SJCRH30 (cell line): ENCODE results near the gene CSF1R. TPM values are rescaled to one million over a fixed set of nuclear protein-coding genes. Genes with fewer than 3 reads are reported as not detected.
"Not testable (repeated sequence)": the region's sequence is repeated elsewhere in the genome, so short reads cannot be mapped to it uniquely, and the experiment has no call there.

Experiments
- DNase-seq, 2 experiments: peaks; one replicate each; pipeline ENCODE4 v3.0.0-alpha.2; 2015 to 2020
- H3K27ac ChIP-seq: fragments of 250-450 bp; sonication (Bioruptor Pico); 2 replicates; pipeline ENCODE4 v1.5.1; 2020; ENCODE audit warnings: mild to moderate bottlenecking, moderate library complexity
- H3K27me3 ChIP-seq: fragments of 250-450 bp; sonication (Bioruptor Pico); 2 replicates; pipeline ENCODE4 v1.5.1; 2020; ENCODE audit warnings: mild to moderate bottlenecking, moderate library complexity
- H3K36me3 ChIP-seq: fragments of 250-450 bp; sonication (Bioruptor Pico); 2 replicates; pipeline ENCODE4 v1.5.1; 2020; ENCODE audit warnings: mild to moderate bottlenecking, moderate library complexity
- H3K4me1 ChIP-seq: fragments of 250-450 bp; sonication (Bioruptor Pico); 2 replicates; pipeline ENCODE4 v1.5.1; 2020; ENCODE audit warnings: mild to moderate bottlenecking, moderate library complexity
- H3K4me3 ChIP-seq: fragments of 250-450 bp; sonication (Bioruptor Pico); 2 replicates; pipeline ENCODE4 v1.5.1; 2020; ENCODE audit warnings: mild to moderate bottlenecking, moderate library complexity
- H3K9me3 ChIP-seq: fragments of 250-450 bp; sonication (Bioruptor Pico); replicated peaks from 2 replicates; pipeline ENCODE4 v1.5.1; 2020; ENCODE audit warnings: mild to moderate bottlenecking, moderate library complexity
- total RNA-seq: library from RNA; depleted of rRNA; stranded (reverse); fragments of >200 nt; shearing (Covaris generic); gene quantifications from 2 replicates; pipeline ENCODE4 v1.2.3, GENCODE V29; 2014

CSF1R gene
- total RNA-seq, 1 experiment from 2014 or later = 0.06 TPM

- Histone ChIP-seq H3K36me3 (no peaks in the 10 kb centered on the region), H3K9me3 (no peaks in the 10 kb centered on the region), H3K27me3 (no peaks in the 10 kb centered on the region), H3K4me3 (no peak overlapping the region), H3K4me1 (no peaks in the 10 kb centered on the region), H3K27ac (no peak overlapping the region)
- DNase-seq = no peak
Observed at GRCh38 chr5:150097152-150097551, 10.8 kb upstream of the CSF1R start.

DNA sequence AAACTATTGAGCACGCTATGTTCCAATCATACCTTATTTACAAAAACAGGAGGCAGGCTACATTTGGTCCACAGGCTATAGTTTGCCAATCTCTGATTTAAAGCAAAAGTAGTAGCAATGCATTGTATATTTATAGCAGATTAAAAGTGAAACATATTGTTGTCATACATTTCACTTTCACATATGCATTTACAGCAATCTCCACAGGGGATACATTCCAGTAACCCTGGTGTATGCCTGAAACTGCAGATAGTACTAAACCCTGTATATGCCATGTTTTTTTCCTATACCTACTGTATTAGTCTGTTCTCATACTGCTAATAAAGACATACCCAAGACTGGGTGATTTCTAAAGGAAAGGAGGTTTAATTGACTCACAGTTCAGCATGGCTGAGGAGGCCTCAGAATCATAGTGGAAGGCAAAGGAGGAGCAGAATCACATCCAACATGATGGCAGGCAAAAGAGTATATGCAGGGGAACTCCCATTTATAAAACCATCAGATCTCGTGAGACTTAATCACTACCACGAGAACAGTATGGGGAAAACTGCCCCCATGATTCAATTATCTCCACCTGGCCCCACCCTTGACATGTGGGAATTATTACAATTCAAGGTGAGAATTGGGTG lies 5.9 kb upstream of the CSF1R start:
- H3K9me3 ChIP-seq = no peaks in the 10 kb centered on the region
- H3K4me1 ChIP-seq = no peaks in the 10 kb centered on the region
- H3K27ac ChIP-seq = no peak overlapping the region
- H3K36me3 ChIP-seq = no peaks in the 10 kb centered on the region
- H3K27me3 ChIP-seq = peaks cover 4% of the 10 kb centered on the region
- no peak overlapping the region for H3K4me3 ChIP-seq
- DNase-seq = no peak

DNA sequence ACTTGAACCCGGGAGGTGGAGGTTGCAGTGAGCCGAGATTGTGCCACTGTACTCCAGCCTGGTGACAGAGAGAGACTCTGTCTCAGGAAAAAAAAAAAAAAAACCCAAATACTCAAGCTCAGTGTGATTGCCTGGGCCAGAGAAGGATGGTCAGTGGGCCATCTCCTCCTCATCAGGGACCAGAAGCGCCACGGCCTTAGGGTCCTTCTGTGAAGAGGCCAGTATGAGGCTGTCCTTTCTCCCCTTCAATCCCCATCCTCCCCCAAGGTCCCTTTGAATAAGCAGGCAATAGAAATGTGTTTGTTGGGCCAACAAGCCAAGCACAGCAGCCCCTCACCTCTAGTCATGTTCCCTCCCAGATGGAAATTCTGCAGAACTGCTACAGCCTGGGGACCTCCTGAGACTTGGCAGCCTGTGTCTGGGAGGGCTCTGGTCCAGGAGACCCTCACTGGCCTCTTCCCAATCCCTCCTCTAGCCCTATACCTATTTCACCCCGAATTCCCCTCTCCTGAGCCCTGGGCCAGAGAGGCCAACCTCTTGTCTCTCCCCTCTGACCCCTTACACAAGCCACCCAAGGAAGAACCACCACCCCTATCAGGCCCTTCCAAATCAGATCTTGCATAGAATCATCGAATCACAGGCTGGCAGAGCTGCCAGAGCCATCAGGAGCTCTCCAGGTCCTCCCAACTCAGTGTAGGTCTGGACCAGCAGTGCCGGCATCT lies 1.0 kb downstream of the CSF1R start:
- no peaks in the 10 kb centered on the region for H3K4me1 ChIP-seq
- no peaks in the 10 kb centered on the region for H3K9me3 ChIP-seq
- H3K27ac ChIP-seq = no peak overlapping the region
- no peaks in the 10 kb centered on the region for H3K36me3 ChIP-seq
- no peak for DNase-seq
- H3K27me3 ChIP-seq = peaks cover 12% of the 10 kb centered on the region
- no peak overlapping the region for H3K4me3 ChIP-seq

- H3K4me3 ChIP-seq, H3K36me3 ChIP-seq, DNase-seq, H3K9me3 ChIP-seq, H3K27ac ChIP-seq, H3K4me1 ChIP-seq: not testable (repeated sequence)
- peaks cover 12% of the 10 kb centered on the region for H3K27me3 ChIP-seq
Observed at GRCh38 chr5:150084754-150085153, 1.6 kb downstream of the CSF1R start.

GRCh38 chr5:150082889-150083288 lies 3.5 kb downstream of the CSF1R start:
- Histone ChIP-seq H3K4me1 (no peaks in the 10 kb centered on the region), H3K9me3 (no peaks in the 10 kb centered on the region), H3K27ac (no peak overlapping the region), H3K36me3 (no peaks in the 10 kb centered on the region), H3K4me3 (no peak overlapping the region), H3K27me3 (peaks cover 15% of the 10 kb centered on the region; the same call in 1 of the 2 replicates)
- DNase-seq = no peak

GRCh38 chr5:150082374-150082773 lies 4.0 kb downstream of the CSF1R start:
- no peak overlapping the region for H3K27ac ChIP-seq
- no peak for DNase-seq
- no peaks in the 10 kb centered on the region for H3K4me1 ChIP-seq
- H3K9me3 ChIP-seq = no peaks in the 10 kb centered on the region
- H3K27me3 ChIP-seq = peaks cover 15% of the 10 kb centered on the region; the same call in 1 of the 2 replicates
- H3K4me3 ChIP-seq = no peak overlapping the region
- no peaks in the 10 kb centered on the region for H3K36me3 ChIP-seq

DNA sequence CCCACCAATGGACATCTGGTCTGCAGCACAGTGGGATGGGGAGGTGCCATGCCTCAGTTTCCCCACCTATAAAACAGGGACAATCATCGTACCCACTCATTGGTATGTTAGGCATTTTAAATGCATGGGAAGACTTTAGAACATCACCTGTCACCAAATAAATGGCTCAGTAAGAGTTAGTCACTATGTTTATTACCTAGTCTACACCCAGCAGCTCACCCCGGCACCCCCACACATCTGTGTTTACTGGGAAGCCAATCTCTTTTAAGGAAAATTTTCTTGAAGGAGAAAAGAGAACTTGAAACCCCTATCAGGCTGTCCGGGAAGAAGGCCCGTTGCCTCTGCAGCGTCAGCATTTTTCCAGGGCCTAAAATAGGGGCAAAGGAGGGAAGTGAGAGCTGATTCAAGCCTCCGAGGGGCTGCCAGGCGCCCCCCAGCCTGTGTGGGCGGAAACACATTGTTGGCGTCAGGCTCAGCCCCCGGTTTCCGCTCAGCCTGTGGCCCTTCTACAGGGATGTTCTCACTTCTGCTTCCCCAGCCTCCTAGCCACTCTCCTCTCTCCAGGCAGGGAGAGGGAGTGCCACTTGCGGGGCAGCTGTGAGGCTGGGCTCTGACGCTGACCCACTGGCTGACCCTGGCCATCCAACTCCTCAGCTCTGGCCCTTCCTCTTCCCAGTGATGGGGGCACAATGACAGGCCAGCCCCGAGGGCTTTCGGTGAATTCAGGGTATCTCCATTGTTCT lies 4.6 kb downstream of the CSF1R start:
- H3K4me1 ChIP-seq = no peaks in the 10 kb centered on the region
- H3K27me3 ChIP-seq = peaks cover 15% of the 10 kb centered on the region; the same call in 1 of the 2 replicates
- DNase-seq = no peak
- no peaks in the 10 kb centered on the region for H3K9me3 ChIP-seq
- no peak overlapping the region for H3K27ac ChIP-seq
- no peaks in the 10 kb centered on the region for H3K36me3 ChIP-seq
- no peak overlapping the region for H3K4me3 ChIP-seq

GRCh38 chr5:150080696-150081435 lies 5.5 kb downstream of the CSF1R start:
- no peaks in the 10 kb centered on the region for H3K9me3 ChIP-seq
- no peaks in the 10 kb centered on the region for H3K4me1 ChIP-seq
- H3K27me3 ChIP-seq = peaks cover 15% of the 10 kb centered on the region; the same call in 1 of the 2 replicates
- H3K27ac ChIP-seq = no peak overlapping the region
- DNase-seq = no peak
- H3K36me3 ChIP-seq = no peaks in the 10 kb centered on the region
- no peak overlapping the region for H3K4me3 ChIP-seq

DNA sequence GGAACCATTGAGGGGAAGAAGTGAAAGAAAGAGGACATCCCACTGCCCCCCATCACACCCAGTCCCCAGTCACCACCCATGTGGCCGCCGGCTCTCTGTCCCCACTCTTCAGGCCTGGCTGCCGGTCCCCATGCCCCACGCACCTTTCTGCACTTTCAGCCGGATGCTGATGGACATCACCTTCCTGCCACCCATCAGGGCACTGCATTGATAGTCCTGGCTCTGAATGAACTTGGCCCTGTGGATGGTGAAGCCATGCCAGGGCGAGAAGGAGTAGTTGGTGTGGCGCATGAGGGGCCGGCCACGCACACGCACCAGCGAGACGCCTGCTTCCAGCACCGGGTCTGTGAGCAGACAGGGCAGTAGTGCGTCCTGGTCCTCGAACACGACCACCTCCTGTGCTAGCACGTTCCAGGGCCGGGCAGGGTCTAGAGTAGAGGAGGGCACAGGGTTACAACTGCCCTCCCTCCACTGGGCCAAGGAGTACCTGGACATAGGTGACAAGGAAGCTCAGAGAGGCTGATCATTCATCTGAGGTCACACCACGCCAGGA lies 6.4 kb downstream of the CSF1R start:
- Histone ChIP-seq H3K36me3 (no peaks in the 10 kb centered on the region), H3K27me3 (peaks cover 15% of the 10 kb centered on the region; the same call in 1 of the 2 replicates), H3K4me1 (no peaks in the 10 kb centered on the region), H3K27ac (no peak overlapping the region), H3K4me3 (no peak overlapping the region), H3K9me3 (no peaks in the 10 kb centered on the region)
- DNase-seq = no peak

DNA sequence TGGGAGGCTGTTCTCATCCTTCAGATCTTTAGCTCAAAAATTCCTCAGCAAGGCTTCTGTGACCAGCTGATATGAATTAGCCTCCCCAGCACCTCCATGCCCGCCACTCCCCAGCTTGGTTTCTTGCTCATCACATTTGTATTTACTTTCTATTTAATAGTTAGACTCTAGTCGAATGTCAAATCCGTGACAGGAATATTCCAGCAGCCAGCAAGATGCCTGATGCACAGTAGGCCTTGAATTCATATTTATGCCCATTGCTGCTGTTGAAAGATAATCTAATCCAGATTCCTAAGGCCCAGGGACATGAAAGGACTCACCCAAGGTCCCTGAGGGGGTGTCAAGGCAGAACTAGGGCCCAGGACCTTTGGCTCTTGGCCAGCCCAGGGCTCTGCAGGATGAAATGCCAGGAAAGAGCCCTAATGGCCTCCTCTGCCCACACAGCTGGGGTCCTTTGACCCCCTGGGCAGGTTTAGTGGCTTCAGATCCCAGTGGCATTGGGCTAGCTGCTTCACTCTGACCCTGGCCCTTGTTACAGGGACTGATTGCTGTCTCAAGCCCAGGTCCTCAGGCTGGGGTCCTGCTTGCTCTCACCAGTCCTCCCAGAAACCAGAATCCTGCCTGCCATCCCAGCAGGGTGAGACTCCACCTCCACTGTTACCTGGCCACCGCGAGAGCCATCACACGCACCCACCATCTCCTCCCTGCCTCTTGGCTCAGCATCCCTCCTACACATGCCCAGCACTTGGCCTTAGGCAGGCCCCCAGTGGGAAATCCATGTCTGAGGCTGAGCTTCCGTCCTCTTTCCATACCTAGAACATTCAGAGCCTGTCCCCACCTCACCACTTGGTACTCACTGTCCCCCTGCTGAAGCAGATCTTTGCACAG lies 7.3 kb downstream of the CSF1R start:
- Histone ChIP-seq H3K27ac (no peak overlapping the region), H3K9me3 (no peaks in the 10 kb centered on the region), H3K4me3 (no peak overlapping the region), H3K36me3 (no peaks in the 10 kb centered on the region), H3K4me1 (no peaks in the 10 kb centered on the region), H3K27me3 (peaks cover 11% of the 10 kb centered on the region; the same call in 1 of the 2 replicates)
- no peak for DNase-seq

- no peaks in the 10 kb centered on the region for H3K9me3 ChIP-seq
- no peaks in the 10 kb centered on the region for H3K4me1 ChIP-seq
- H3K4me3 ChIP-seq = no peak overlapping the region
- H3K27me3 ChIP-seq = peaks cover 7% of the 10 kb centered on the region; the same call in 1 of the 2 replicates
- no peak overlapping the region for H3K27ac ChIP-seq
- H3K36me3 ChIP-seq = no peaks in the 10 kb centered on the region
- no peak for DNase-seq
Observed at GRCh38 chr5:150077996-150078801, 8.2 kb downstream of the CSF1R start.

- no peaks in the 10 kb centered on the region for H3K4me1 ChIP-seq
Observed at GRCh38 chr5:150077060-150077459, 9.3 kb downstream of the CSF1R start.

DNA sequence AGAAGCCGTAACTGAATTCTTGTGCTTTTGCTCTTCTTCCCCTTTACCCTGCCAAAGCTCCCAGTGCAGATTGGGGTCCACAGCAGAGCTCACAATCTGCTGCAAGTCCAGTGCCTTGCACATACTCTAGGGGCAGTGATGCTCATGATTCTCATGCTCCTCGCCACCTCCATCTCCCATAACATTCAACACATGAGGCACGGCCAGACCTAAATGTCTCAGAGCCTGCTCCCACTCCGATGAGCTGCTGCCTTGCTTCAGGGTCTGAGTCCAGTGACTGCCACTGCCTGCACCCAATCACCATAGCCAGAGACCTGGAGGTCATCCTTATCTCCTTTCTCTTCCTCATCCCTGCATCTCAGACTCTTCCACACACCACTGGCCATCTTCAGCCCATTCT lies 10.5 kb downstream of the CSF1R start:
- Histone ChIP-seq H3K4me1 (no peaks in the 10 kb centered on the region), H3K4me3 (no peak overlapping the region), H3K36me3 (no peaks in the 10 kb centered on the region), H3K27me3 (peaks cover 7% of the 10 kb centered on the region; the same call in 1 of the 2 replicates), H3K9me3 (no peaks in the 10 kb centered on the region), H3K27ac (no peak overlapping the region)
- no peak for DNase-seq

More at GRCh38 chr5:150077060-150077459, 9.3 kb downstream of the CSF1R start:
- H3K36me3 ChIP-seq = no peaks in the 10 kb centered on the region
- H3K9me3 ChIP-seq = no peaks in the 10 kb centered on the region
- no peak overlapping the region for H3K4me3 ChIP-seq
- H3K27ac ChIP-seq = no peak overlapping the region
- H3K27me3 ChIP-seq = peaks cover 7% of the 10 kb centered on the region; the same call in 1 of the 2 replicates
- no peak for DNase-seq
